ENCODE results near the gene FANCE.

DNA sequence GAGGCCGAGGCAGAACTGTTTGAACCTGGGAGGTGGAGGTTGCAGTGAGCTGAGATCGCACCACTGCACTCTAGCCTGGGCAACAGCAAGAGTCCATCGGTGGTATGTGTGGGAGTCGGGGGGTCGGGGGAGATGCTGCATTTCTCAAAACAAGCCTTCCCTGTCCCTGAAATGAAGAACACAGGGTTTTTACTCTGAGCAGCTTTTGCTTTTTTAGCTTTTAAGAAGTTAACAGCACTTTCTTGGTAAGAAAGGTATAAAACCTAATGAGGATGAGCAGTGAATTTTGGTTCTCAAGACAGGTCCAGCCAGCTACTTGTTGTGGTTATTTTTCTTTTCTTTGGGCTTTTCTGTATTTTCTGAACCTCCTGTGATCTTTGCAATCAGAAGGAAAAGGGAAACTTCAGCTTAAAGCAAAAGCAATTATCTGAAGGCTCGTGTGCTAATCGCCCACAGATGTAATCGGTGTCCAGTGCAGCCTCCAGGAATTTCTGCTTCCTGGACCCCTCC is 19.8 kb downstream of the FANCE start:
- TF ChIP-seq, protein P1, sequence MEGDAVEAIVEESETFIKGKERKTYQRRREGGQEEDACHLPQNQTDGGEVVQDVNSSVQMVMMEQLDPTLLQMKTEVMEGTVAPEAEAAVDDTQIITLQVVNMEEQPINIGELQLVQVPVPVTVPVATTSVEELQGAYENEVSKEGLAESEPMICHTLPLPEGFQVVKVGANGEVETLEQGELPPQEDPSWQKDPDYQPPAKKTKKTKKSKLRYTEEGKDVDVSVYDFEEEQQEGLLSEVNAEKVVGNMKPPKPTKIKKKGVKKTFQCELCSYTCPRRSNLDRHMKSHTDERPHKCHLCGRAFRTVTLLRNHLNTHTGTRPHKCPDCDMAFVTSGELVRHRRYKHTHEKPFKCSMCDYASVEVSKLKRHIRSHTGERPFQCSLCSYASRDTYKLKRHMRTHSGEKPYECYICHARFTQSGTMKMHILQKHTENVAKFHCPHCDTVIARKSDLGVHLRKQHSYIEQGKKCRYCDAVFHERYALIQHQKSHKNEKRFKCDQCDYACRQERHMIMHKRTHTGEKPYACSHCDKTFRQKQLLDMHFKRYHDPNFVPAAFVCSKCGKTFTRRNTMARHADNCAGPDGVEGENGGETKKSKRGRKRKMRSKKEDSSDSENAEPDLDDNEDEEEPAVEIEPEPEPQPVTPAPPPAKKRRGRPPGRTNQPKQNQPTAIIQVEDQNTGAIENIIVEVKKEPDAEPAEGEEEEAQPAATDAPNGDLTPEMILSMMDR (IDR thresholded peaks at IDR 0.05; ENCODE audit: poor library complexity): no peak
- TF ChIP-seq EZH2phosphoT487 (IDR thresholded peaks at IDR 0.05; ENCODE audit: low read depth, severe bottlenecking, unreplicated experiment): no peak

Data from hepatocyte (in vitro differentiated cells).